Stimulated activated effector memory CD8-positive, alpha-beta T cell treated with anti-CD3 and anti-CD28 coated beads, Interleukin-12 subunit alpha, Interleukin-12 subunit beta, amount 100 ng/mL, for 72 hours (primary cell): ENCODE results near the gene CACNA1C.

Source experiments
- ATAC-seq: fragments of 150-1000 bp; cut with Tn5 transposase; 2 replicates; pipeline ENCODE4 v1.10.0; 2021
- DNase-seq, 2 donors: peaks; one replicate each; pipeline ENCODE4 v3.0.0; 2021 to 2022; ENCODE audit warnings: low spot score in 2 of 2
- H3K27ac Mint-ChIP-seq: one replicate; pipeline ENCODE4 v1.8.0; 2022; ENCODE audit warnings: mild to moderate bottlenecking, mixed read lengths
- H3K36me3 Mint-ChIP-seq: one replicate; pipeline ENCODE4 v1.8.0; 2022; ENCODE audit warnings: mild to moderate bottlenecking, mixed read lengths
- H3K4me1 Mint-ChIP-seq: one replicate; pipeline ENCODE4 v1.8.0; 2022; ENCODE audit warnings: mixed read lengths
- H3K4me3 Mint-ChIP-seq: one replicate; pipeline ENCODE4 v1.8.0; 2022; ENCODE audit warnings: mild to moderate bottlenecking, mixed read lengths
- H3K9me3 Mint-ChIP-seq: one replicate; pipeline ENCODE4 v1.8.0; 2022; ENCODE audit warnings: mixed read lengths

Gene CACNA1C

DNA sequence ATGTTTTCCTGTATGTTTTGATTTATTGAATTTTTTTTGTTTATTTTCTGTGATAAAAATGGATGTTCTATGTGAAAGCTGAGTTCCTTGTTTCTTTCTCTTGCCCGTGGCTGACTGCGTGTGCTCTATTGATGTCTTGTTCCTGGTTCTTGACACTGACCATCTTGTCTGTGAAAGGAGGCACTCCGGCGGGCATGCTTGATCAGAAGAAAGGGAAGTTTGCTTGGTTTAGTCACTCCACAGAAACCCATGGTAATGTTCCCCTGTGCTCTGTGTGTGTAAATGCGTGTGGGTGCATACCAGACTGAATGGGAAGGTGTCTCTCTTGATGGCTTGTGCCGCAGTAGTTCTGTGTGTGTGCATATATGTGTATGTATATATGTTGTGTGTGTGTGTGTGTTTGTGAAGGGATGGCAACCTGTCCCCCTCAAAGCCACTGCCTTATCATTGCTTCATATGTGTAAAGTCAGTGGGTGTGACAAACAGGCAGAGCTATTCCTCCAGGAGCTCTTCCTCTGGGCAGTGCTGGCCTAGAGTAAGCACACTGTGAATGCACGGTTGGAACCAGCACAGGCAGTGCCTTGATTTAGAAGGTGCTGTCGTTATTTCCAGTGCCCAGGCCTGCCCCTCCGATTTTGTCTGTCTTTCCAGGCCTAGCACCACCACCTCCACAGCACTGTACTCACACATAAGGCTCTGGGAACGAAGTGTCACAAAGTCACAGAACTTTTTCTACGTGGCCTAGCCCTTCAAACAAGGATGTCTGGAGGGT is 494.7 kb downstream of the CACNA1C start:
- DNase-seq = no peak
- no peak for ATAC-seq
- Mint-ChIP-seq H3K9me3 (no peaks in the 10 kb centered on the region), H3K4me1 (peaks cover 7% of the 10 kb centered on the region), H3K36me3 (no peaks in the 10 kb centered on the region), H3K27ac (no peak overlapping the region), H3K4me3 (no peak overlapping the region)

DNA sequence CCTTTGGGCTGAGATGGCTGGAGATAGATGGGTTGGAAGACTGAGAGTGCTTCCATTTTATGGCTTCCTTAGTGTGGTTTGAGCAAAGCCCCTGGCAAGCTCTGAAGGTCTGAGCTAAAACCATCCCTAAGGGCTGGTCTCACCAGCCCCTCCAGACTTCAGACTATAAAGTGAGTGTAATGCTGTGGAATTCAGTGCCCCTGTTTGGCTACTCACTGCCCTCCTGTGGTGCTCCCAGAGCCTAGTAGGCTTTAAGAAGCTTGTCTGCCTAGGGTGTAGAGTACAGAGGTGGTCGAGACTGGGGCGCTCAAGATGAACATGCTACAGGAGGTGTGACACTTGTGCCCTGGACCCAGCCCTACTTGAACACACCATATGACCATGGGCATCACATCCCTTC is 495.3 kb downstream of the CACNA1C start:
- no peak for DNase-seq

DNA sequence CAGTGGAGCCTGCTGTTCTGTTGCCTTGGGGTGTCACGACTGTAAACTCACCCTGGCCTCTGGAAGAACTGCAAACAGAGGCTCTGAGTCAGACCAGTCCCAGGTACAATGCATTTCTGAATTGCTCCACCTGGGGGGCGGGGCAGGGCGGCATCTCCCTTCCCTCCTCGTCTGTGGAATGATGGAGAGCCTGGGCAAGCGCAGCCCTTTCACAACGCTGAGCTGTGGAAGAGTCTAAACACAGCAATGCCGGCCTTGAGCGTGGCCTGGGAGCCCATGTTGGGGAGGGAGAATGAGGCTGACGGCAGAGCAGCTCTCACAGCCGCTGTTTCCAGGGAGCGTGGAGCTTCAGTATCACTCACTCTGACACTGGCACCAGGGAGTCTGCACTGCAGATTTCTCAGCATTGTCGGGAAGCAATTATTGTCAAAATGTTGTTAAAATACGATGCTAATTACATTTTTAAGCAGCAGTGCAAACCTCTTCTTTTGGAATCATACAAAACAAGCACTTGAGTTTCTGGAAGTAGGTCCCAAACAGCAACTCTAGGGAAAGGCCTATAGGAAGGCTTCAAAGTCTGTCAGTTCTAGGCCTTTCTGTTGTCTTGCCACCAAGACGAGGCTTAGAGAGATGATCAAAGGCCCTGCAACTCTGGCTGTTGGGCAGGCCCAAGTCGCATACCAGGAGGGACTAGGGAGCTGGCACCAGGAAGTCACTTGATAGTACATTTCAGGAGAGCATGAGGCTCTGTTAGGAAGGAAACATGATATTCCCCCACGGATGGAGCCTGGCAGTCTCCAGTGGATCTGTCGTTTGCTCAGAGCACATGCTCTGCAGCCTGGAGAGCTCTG is 498.0 kb downstream of the CACNA1C start:
- Mint-ChIP-seq H3K27ac (no peak overlapping the region), H3K4me3 (no peak overlapping the region), H3K36me3 (no peaks in the 10 kb centered on the region), H3K4me1 (no peaks in the 10 kb centered on the region), H3K9me3 (no peaks in the 10 kb centered on the region)
- DNase-seq (no peak), ATAC-seq (no peak)

More for the DNA sequence above, 495.3 kb downstream of the CACNA1C start:
- H3K9me3 Mint-ChIP-seq = no peaks in the 10 kb centered on the region
- H3K36me3 Mint-ChIP-seq = no peaks in the 10 kb centered on the region
- ATAC-seq = no peak
- no peak overlapping the region for H3K27ac Mint-ChIP-seq
- no peak overlapping the region for H3K4me3 Mint-ChIP-seq
- H3K4me1 Mint-ChIP-seq = peaks cover 7% of the 10 kb centered on the region

DNA sequence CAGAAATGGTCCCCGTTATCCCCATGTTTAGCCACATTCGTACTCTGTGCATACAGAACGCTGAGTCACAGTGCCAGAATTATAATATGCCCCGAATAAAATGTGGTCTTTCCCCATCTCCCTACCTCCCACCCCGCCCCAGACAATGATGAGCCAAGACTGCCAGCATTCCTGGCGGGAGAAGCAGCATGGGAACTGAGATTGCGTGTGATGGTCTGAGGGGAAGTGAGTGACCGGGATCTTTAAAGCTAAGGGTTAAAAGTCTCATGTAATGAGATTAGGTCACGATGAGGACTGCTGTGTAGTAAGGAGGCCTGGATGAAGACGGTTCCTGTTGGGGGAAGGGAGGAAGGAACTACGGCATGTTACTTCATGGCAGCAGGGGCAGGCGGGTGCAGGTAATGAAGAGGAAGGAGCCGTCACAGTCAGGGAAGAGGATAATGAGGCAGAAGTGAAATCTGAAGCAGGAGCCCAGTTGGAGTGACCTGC is 498.7 kb downstream of the CACNA1C start:
- Mint-ChIP-seq H3K27ac (no peak overlapping the region), H3K36me3 (no peaks in the 10 kb centered on the region), H3K4me1 (no peaks in the 10 kb centered on the region), H3K4me3 (no peak overlapping the region), H3K9me3 (no peaks in the 10 kb centered on the region)
- DNase-seq (no peak), ATAC-seq (no peak)

DNA sequence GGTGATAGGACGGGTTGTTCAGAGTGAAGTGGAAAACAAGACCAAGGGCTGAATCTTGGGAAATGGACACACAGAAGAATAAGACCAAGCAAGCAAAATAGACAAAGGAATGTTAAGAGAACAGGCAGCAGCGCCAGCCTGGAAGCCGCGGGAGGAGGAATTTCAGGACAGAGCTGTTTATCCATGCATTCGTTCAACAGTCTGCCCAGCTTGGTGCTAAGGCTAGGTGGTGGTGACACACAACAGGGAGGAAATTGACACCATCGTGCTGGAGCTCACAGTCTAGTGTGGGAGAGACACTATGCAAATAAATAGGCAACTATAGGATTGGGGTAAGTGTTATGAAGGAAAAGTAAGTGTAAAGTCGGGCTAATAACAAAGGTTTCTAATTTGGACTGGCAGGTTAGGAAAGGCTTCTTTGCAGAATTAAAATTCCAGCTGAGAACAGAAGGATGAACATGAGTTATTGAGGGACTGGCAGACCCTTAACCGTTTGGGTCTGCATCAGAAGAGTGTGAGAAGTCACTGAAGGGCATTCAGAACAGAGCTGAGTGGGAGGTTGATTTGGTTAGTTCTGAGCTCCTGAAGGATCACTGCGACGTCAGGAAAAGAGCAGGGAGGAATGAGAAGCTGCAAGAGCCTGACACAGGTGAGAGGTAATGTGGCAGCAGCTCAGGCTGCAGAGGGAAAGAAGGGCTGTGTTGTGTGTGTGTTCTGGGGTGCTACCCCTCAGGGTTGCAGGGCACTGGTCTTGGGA is 499.4 kb downstream of the CACNA1C start:
- H3K4me3 Mint-ChIP-seq = no peak overlapping the region
- DNase-seq (no peak), ATAC-seq (no peak)
- no peak overlapping the region for H3K27ac Mint-ChIP-seq
- no peaks in the 10 kb centered on the region for H3K9me3 Mint-ChIP-seq
- H3K4me1 Mint-ChIP-seq = no peaks in the 10 kb centered on the region
- H3K36me3 Mint-ChIP-seq = no peaks in the 10 kb centered on the region

DNA sequence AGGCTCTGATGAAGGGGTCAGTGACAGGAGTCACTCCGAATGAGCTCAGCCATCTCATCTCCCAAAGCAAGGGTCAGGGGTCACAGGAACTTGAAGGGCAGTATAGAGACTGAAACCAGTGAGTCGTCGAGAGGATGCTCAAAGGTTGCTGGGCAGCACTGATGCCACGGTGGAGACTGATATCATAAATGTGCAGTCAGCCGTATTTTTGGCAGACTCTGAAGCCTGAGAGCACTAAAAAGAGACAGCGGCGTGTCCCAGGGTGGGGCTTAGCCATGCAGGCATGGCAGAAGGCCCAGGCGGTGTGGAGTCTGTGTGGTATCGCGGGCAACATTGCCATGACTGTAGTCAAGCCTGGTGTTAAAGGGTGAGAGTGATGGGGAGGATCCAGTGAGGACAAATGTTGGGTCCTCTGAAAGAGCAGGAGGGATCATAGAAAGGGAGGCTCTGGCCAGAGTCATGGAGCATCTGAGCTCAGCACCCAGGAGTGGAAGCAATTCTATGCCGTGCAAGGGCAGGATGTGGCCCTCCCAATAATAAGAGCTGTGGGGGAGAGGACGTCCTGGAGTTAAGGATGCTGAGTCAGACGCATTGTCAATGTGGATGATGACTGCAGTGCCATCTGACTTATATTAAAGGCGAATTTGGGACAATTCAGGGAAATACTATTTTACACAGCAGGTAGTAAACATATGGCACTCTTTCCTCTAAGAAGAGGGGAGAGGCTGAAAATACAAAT is 500.8 kb downstream of the CACNA1C start:
- DNase-seq (no peak), ATAC-seq (no peak)
- no peak overlapping the region for H3K27ac Mint-ChIP-seq
- no peak overlapping the region for H3K4me3 Mint-ChIP-seq
- H3K36me3 Mint-ChIP-seq = no peaks in the 10 kb centered on the region
- H3K9me3 Mint-ChIP-seq = no peaks in the 10 kb centered on the region
- no peaks in the 10 kb centered on the region for H3K4me1 Mint-ChIP-seq

DNA sequence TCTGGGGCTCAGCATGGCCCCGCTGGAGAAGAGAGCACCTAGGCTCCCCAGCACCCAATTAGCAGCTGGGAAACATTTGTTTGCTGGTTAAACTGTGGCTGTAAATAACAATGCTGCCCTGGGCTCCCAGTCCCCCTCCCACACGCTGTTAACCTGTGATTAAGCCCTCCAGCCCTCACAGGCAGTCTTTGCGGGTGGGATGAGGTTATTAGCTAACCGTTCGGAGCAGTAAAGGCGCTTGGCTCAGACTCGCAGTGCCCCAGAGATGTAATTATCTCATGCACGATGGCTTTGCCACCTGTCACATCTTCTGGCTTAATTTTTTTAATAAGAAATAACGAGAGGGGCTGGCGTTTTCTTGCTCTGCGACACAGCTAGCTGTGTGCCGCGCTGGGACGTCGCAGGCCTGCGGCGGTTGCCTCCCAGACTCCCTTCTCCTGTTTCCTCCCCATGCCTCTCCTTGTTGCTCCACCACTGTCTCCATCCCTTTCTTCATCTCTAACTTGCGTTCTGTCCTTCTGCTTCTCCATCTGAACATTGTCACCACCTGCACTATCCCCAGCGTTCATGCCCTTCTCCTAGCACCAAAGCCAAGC is 502.8 kb downstream of the CACNA1C start:
- H3K9me3 Mint-ChIP-seq = no peaks in the 10 kb centered on the region
- no peak overlapping the region for H3K27ac Mint-ChIP-seq
- no peaks in the 10 kb centered on the region for H3K36me3 Mint-ChIP-seq

DNA sequence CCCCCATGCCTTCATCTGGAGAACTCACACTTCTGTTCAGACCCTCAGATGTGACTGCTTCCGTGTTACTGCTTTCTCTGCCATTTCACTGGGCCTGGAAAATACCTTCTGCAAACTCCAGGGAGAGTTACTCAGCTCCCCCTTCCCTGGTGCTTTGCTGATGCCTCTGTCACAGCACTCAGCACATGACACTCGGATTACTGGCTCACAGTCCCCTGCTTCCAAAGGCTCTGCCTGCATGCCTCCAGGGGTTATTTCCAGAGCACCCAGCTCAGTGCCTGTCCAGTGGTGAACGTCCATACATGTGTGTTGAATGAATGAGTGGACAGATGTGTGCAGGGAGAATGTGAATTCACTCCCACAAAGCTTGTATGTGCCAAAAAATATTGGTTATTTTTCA is 504.8 kb downstream of the CACNA1C start:
- no peaks in the 10 kb centered on the region for H3K4me1 Mint-ChIP-seq
- no peak overlapping the region for H3K4me3 Mint-ChIP-seq
- no peaks in the 10 kb centered on the region for H3K9me3 Mint-ChIP-seq
- H3K27ac Mint-ChIP-seq = no peak overlapping the region
- H3K36me3 Mint-ChIP-seq = no peaks in the 10 kb centered on the region
- ATAC-seq (no peak), DNase-seq (no peak)

More for the DNA sequence above, 502.8 kb downstream of the CACNA1C start:
- Mint-ChIP-seq H3K4me3 (no peak overlapping the region), H3K4me1 (no peaks in the 10 kb centered on the region)
- no peak for DNase-seq
- no peak for ATAC-seq

DNA sequence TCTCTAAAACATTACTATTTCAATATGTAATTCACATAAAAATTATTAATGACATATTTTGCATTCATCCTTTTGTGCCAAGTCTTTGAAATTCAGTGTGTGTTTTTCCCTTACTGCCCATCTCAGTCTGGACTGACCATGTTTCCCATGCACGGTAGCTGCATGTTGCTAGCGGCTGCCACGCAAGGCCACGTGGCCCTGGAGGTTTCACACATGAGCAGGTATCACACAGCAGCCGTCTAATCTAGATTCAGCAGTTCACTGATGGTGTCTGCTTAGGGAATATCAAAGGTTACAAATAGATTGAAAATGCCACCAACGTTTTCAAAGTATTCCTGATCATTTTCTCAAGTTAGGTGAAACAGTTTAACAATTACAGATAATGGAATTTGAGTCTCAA is 507.1 kb downstream of the CACNA1C start:
- no peak for ATAC-seq
- no peaks in the 10 kb centered on the region for H3K9me3 Mint-ChIP-seq
- no peaks in the 10 kb centered on the region for H3K4me1 Mint-ChIP-seq
- no peak overlapping the region for H3K4me3 Mint-ChIP-seq
- DNase-seq = no peak
- H3K27ac Mint-ChIP-seq = no peak overlapping the region
- H3K36me3 Mint-ChIP-seq = no peaks in the 10 kb centered on the region

DNA sequence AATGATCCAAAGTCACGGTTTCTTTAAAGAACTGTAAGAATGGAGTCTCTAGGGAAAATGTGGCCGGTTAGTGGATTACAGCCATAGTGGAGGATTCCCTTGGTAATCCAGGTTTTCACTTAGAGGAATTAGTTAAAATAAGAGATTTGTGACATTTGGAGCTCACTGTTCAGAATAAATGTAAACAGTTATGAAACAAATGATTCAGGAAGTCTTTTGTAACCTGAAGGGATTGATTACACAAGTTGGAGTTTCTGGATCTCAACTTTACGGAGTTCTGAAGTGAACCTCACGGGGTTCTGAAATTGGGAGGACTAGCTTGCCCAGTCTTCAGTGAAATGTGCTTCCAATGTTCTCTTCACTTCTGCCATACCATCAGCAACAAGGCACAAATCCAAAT is 507.6 kb downstream of the CACNA1C start:
- DNase-seq (no peak), ATAC-seq (no peak)
- H3K36me3 Mint-ChIP-seq = no peaks in the 10 kb centered on the region
- no peaks in the 10 kb centered on the region for H3K9me3 Mint-ChIP-seq
- H3K4me1 Mint-ChIP-seq = no peaks in the 10 kb centered on the region
- no peak overlapping the region for H3K27ac Mint-ChIP-seq
- no peak overlapping the region for H3K4me3 Mint-ChIP-seq

DNA sequence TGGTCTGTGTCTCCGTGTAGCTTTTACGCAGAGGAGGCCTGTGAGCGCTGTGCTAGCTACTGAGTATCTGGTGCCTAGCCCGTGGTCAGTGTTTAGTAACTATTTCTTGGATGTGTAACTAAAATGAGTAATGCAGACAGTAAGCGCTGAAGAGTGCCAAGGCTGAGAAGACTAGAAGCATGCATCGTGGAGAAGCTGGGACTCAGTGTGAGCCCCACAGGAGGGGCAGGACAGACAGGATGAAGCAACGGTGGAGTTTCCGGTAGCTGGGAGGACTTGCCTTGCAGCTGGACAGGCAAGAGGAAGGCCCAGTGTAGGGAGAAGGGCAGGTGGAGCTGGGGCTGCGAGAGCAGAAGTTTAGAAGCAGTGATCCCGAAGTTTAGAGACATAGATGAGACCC is 508.6 kb downstream of the CACNA1C start:
- no peaks in the 10 kb centered on the region for H3K4me1 Mint-ChIP-seq
- H3K27ac Mint-ChIP-seq = no peak overlapping the region
- DNase-seq = no peak
- H3K4me3 Mint-ChIP-seq = no peak overlapping the region
- H3K9me3 Mint-ChIP-seq = no peaks in the 10 kb centered on the region
- ATAC-seq = no peak
- no peaks in the 10 kb centered on the region for H3K36me3 Mint-ChIP-seq

DNA sequence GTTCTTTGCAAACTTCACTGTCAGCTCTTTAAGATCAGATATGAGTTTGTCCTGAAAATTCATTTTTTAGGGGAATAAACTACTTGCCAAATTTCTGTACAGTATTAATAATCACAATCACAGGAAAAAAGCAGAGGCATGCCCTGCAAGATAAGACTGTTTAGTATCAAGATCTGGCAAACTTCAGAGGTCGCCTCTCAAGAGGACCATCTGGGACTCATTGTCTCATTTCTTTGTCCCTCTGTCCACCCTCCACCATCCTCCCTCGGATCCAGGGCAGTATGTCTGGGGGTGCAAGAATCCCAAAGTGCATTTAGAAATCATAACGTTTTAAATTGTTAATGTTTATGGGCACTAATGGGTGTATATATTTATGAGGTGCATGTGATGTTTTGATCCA is 509.6 kb downstream of the CACNA1C start:
- Mint-ChIP-seq H3K4me1 (no peaks in the 10 kb centered on the region), H3K27ac (no peak overlapping the region), H3K4me3 (no peak overlapping the region), H3K36me3 (no peaks in the 10 kb centered on the region), H3K9me3 (no peaks in the 10 kb centered on the region)
- DNase-seq (no peak), ATAC-seq (no peak)

DNA sequence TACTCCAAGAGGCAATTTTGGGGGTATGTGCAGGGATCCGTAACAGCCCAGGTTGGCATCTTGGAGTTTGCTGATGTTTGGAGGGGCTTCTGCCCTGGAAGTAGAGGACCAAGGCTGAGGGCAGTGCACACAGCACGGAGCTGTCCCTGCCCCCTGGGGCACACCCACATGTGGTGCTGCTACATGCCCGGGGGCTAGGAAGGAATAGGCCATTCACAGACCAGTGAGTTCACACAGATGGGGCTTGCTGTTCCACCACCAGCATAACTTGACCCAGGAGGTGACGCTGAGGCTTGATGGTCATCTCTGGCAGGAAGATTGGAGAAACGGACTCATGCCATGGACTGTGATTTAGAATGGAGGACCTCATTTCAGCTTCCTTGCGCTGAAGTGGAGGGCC is 510.9 kb downstream of the CACNA1C start:
- H3K4me3 Mint-ChIP-seq = no peak overlapping the region
- H3K36me3 Mint-ChIP-seq = no peaks in the 10 kb centered on the region
- H3K27ac Mint-ChIP-seq = no peak overlapping the region
- DNase-seq (no peak), ATAC-seq (no peak)
- H3K4me1 Mint-ChIP-seq = no peaks in the 10 kb centered on the region
- no peaks in the 10 kb centered on the region for H3K9me3 Mint-ChIP-seq

DNA sequence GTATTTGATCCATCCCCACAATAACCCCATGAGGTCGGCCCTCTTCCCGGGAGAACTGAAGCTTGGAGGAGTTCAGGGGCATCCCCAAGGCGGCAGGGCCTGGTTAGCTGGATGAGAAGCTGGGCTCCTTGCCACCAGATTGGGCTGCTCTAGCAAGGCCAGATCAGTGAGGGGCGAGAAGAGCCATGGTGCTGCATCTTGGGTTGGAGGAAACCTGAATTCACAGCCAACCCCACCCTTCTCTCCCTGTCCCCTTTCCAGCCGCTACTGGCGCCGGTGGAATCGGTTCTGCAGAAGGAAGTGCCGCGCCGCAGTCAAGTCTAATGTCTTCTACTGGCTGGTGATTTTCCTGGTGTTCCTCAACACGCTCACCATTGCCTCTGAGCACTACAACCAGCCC is 513.4 kb downstream of the CACNA1C start:
- DNase-seq = no peak
- no peaks in the 10 kb centered on the region for H3K36me3 Mint-ChIP-seq
- no peaks in the 10 kb centered on the region for H3K4me1 Mint-ChIP-seq
- H3K9me3 Mint-ChIP-seq = no peaks in the 10 kb centered on the region
- no peak for ATAC-seq
- no peak overlapping the region for H3K27ac Mint-ChIP-seq
- H3K4me3 Mint-ChIP-seq = no peak overlapping the region
